ENCODE results near the gene ROS1. TPM values are rescaled to one million over a fixed set of nuclear protein-coding genes. Genes with fewer than 3 reads are reported as not detected.
"Not testable (repeated sequence)": the region's sequence is repeated elsewhere in the genome, so short reads cannot be mapped to it uniquely, and the experiment has no call there.

ROS1 gene
- total RNA-seq, 2 experiments from 2014 or later, result not detected

DNA sequence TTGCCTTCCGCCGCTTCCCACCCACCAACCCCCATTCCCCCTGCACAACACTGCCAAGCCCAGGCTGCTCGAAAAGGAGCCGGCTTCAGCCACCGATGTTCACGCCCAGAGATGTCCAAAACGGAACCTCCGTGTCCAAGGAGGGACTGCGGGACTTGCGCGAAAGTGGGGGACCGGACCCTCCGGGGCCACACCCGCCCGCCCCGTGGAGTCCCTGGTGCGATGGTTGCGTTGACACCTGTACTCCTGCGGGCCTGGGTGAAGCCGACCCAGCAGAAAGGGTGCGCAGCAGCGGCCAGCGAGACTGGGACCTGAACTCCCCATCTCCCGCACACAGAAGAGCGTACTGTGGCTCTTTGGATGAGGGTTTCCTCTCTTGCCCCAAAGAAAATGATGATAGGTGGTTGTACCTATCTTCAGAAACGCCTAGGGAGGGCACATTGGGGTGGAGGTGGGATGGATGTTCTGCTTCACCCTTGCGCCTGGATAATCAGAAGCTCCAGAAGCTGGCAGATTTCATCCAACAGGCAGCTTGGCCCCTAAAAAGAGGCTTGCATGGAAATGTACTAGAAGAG, 162.3 kb downstream of the ROS1 start:
- DNase-seq, result no peak
- H3K9me3 Mint-ChIP-seq, result no peaks in the 10 kb centered on the region
- no peak overlapping the region for H3K4me3 Mint-ChIP-seq
- CTCF ChIA-PET, result no interaction called here
- H3K27ac Mint-ChIP-seq, result no peak overlapping the region
- POLR2A ChIA-PET, result no interaction called here
- H3K4me1 Mint-ChIP-seq, result peaks cover 10% of the 10 kb centered on the region
- peaks cover 71% of the 10 kb centered on the region for H3K27me3 Mint-ChIP-seq
- no peaks in the 10 kb centered on the region for H3K36me3 Mint-ChIP-seq (ENCODE audit: low read depth)

DNA sequence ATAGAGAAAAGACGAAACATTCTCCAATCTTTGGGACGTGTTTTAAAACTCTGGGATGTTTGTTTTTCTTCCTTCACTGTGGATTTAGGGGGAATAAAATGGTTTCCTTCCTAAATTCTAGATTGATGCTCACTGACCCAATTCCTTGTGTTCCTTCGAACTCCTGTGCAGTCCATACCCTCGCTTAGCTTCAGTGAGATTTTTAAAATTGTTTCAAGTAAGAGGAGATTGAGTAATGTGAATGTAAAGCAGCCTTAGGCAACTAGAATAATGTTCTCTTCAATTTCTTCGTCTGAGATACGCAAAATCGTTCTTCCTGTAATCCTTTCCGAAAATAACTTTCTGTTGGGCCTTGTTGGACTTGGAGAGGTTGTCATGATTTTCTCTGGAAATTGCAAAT, 162.9 kb downstream of the ROS1 start:
- Mint-ChIP-seq H3K27ac (no peak overlapping the region), H3K9me3 (no peaks in the 10 kb centered on the region), H3K4me1 (peaks cover 10% of the 10 kb centered on the region), H3K4me3 (no peak overlapping the region), H3K27me3 (peaks cover 65% of the 10 kb centered on the region), H3K36me3 (ENCODE audit: low read depth) (no peaks in the 10 kb centered on the region)
- POLR2A ChIA-PET, result no interaction called here
- no peak for DNase-seq
- CTCF ChIA-PET, result no interaction called here

DNA sequence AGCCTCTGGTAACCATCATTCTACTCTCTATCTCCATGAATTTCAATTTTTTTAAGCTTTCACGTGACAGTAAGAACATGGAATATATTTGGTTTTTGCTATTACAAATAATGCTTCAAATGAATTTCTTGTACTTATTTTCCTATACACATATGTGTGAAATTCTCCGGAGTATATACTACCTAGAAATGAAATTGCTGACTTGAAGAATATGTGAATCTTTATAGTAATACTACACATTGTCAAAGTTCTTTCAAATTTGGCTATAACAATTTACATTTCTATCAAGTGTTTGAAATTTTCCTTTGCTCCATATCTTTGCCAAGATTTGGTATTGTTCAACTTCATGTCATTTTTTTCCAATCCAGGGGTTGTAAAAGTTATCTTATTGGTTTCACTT, 172.0 kb downstream of the ROS1 start:
- Mint-ChIP-seq H3K4me3 (no peak overlapping the region), H3K27ac (no peak overlapping the region), H3K36me3 (ENCODE audit: low read depth) (no peaks in the 10 kb centered on the region), H3K4me1 (no peaks in the 10 kb centered on the region), H3K27me3 (no peaks in the 10 kb centered on the region), H3K9me3 (no peaks in the 10 kb centered on the region)
- ChIA-PET CTCF (no interaction called here), POLR2A (no interaction called here)
- DNase-seq, result no peak

DNA sequence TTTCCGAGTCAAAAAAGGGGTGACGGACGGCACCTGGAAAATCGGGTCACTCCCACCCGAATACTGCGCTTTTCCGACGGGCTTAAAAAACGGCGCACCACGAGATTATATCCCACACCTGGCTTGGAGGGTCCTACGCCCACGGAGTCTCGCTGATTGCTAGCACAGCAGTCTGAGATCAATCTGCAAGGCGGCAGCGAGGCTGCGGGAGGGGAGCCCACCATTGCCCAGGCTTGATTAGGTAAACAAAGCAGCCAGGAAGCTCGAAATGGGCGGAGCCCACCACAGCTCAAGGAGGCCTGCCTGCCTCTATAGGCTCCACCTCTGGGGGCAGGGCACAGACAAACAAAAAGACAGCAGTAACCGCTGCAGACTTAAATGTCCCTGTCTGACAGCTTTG, 180.8 kb downstream of the ROS1 start:
- H3K27me3 Mint-ChIP-seq; H3K4me1 Mint-ChIP-seq; POLR2A ChIA-PET; H3K36me3 Mint-ChIP-seq (ENCODE audit: low read depth); H3K4me3 Mint-ChIP-seq; H3K27ac Mint-ChIP-seq; DNase-seq; H3K9me3 Mint-ChIP-seq; CTCF ChIA-PET: not testable (repeated sequence)

DNA sequence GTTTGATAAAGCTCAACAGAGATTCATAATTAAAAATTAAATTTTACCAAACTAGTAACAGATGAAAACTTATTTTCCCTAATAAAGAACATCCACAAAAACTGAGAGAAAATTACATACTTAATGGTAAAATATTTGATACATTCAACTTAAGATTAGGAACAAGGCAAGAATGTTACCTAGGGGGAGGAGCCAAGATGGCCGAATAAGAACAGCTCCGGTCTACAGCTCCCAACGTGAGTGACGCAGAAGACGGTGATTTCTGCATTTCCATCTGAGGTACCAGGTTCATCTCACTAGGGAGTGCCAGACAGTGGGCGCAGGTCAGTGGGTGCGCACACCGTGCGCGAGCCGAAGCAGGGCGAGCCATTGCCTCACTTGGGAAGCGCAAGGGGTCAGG, 181.2 kb downstream of the ROS1 start:
- DNase-seq; H3K9me3 Mint-ChIP-seq; H3K4me1 Mint-ChIP-seq; H3K4me3 Mint-ChIP-seq; H3K27ac Mint-ChIP-seq; POLR2A ChIA-PET; H3K27me3 Mint-ChIP-seq; CTCF ChIA-PET; H3K36me3 Mint-ChIP-seq (ENCODE audit: low read depth): not testable (repeated sequence)

Other genes starting within 250 kb of the ROS1 start
- not detected for gene VGLL2, start 160.4 kb downstream of the ROS1 start, total RNA-seq
- 10 to 100 TPM in 1 of 2 experiments, 1 to 10 TPM in 1; 7.8 to 10.6 TPM for gene DCBLD1, start 56.7 kb upstream of the ROS1 start, total RNA-seq
- 10 to 100 TPM; 22.9 to 23.9 TPM for gene GOPC, start 176.6 kb upstream of the ROS1 start, total RNA-seq
- gene NUS1, start 249.5 kb upstream of the ROS1 start, total RNA-seq, result 10 to 100 TPM; 25.3 to 26.8 TPM

All from activated CD4-positive, alpha-beta memory T cell treated with anti-CD3 and anti-CD28 coated beads, Interleukin-2, amount 10 ng/mL, durations not matched to agents 7 days and 5 days (primary cell).